ENCODE data around the gene RBFOX1. TPM values are rescaled to one million over a fixed set of nuclear protein-coding genes. Genes with fewer than 3 reads are reported as not detected.

The RBFOX1 gene
- total RNA-seq, 1 donor from 2014 or later, result 0.84 TPM

DNA sequence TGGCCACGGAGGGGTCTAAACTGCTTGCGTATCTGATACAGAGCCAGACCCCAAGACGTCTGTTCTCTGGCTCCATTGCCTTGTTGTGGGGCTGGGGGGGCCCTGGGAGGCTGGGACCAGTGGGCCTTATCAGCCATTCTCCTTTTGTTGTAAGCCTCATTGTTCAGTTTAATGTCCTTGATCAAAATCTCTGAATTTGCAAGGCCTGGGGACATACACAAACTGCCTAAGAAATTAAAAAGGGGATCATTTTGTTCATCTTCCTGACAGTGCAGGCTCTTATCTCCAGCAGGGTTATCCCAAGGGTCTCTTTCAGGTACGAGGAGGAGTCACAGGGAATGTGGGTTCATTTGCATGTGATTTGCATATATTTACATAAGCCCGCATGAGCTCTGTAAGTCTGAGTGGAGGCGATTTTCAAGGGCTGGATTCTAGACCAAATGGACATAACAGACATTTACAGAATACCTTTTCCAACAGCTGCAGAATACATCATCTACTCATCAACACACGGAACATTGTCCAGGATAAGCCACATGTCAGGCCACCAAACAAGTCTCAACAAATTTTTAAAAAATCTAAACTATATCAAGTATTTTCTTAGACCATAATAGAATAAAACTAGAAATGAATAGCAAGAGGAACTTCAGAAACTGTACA, 269.8 kb downstream of the RBFOX1 start:
- no peak for FAIRE-seq
- no peak overlapping the region for H2AFZ ChIP-seq (ENCODE audit: low read depth, low read length)
- Mint-ChIP-seq H3K9me3 (ENCODE audit: unreplicated experiment) (no peaks in the 10 kb centered on the region), H3K36me3 (ENCODE audit: low read depth, unreplicated experiment) (no peaks in the 10 kb centered on the region), H3K27ac (ENCODE audit: unreplicated experiment) (no peak overlapping the region), H3K4me3 (ENCODE audit: unreplicated experiment) (no peak overlapping the region), H3K27me3 (ENCODE audit: low read depth, unreplicated experiment) (no peaks in the 10 kb centered on the region), H3K4me1 (ENCODE audit: low read depth, unreplicated experiment) (peaks cover 25% of the 10 kb centered on the region)
- H3K79me2 ChIP-seq (ENCODE audit: insufficient read depth, low read length), result no peaks in the 10 kb centered on the region
- no peak overlapping the region for H3K4me2 ChIP-seq (ENCODE audit: low read length)
- H3K36me3 ChIP-seq (ENCODE audit: insufficient read depth, low read length), result no peaks in the 10 kb centered on the region
- no peak overlapping the region for H3K9ac ChIP-seq (ENCODE audit: low read length)
- no peaks in the 10 kb centered on the region for H3K27me3 ChIP-seq (ENCODE audit: insufficient read depth, low read length)
- H3K9me3 ChIP-seq (ENCODE audit: insufficient read depth, low read depth, low read length), result peaks cover 5% of the 10 kb centered on the region
- no peaks in the 10 kb centered on the region for H4K20me1 ChIP-seq (ENCODE audit: insufficient read depth, low read length)
- TF ChIP-seq EZH2 (IDR thresholded peaks at IDR 0.05; ENCODE audit: insufficient read depth, low read length), result no peak
- TF ChIP-seq, protein P1, sequence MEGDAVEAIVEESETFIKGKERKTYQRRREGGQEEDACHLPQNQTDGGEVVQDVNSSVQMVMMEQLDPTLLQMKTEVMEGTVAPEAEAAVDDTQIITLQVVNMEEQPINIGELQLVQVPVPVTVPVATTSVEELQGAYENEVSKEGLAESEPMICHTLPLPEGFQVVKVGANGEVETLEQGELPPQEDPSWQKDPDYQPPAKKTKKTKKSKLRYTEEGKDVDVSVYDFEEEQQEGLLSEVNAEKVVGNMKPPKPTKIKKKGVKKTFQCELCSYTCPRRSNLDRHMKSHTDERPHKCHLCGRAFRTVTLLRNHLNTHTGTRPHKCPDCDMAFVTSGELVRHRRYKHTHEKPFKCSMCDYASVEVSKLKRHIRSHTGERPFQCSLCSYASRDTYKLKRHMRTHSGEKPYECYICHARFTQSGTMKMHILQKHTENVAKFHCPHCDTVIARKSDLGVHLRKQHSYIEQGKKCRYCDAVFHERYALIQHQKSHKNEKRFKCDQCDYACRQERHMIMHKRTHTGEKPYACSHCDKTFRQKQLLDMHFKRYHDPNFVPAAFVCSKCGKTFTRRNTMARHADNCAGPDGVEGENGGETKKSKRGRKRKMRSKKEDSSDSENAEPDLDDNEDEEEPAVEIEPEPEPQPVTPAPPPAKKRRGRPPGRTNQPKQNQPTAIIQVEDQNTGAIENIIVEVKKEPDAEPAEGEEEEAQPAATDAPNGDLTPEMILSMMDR (IDR thresholded peaks at IDR 0.05; ENCODE audit: insufficient read depth, low read depth, low read length), result no peak
- no peak overlapping the region for H3K4me3 ChIP-seq (ENCODE audit: insufficient read depth, low read depth, low read length)
- H3K27ac ChIP-seq (ENCODE audit: low read depth, low read length), result no peak overlapping the region
- H3K4me1 ChIP-seq (ENCODE audit: insufficient read depth, low read length), result peaks cover 1% of the 10 kb centered on the region
- no peak for DNase-seq (ENCODE audit: low read depth)

DNA sequence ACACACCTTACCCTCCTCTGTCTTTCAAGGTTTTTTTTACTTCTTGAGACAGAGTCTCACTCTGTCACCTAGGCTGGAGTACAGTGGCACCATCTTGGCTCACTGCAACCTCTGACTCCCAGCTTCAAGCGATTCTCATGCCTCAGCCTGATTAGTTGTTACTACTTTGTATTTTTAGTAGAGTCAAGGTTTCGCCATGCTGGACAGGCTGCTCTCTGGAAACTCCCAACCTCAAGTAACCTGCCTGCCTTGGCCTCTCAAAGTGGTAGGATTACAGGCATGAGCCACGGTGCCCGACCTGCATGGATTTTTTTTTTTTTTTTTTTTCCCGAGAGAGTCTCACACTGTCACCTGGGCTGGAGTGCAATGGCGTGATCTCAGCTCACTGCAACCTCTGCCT, 273.2 kb downstream of the RBFOX1 start:
- Histone ChIP-seq H3K4me1 (ENCODE audit: insufficient read depth, low read length) (no peaks in the 10 kb centered on the region), H3K4me3 (ENCODE audit: insufficient read depth, low read depth, low read length) (no peak overlapping the region), H3K79me2 (ENCODE audit: insufficient read depth, low read length) (no peaks in the 10 kb centered on the region), H3K27me3 (ENCODE audit: insufficient read depth, low read length) (no peaks in the 10 kb centered on the region), H3K36me3 (ENCODE audit: insufficient read depth, low read length) (no peaks in the 10 kb centered on the region), H3K9ac (ENCODE audit: low read length) (no peak overlapping the region), H3K27ac (ENCODE audit: low read depth, low read length) (no peak overlapping the region), H2AFZ (ENCODE audit: low read depth, low read length) (no peak overlapping the region), H3K9me3 (ENCODE audit: insufficient read depth, low read depth, low read length) (peaks cover 4% of the 10 kb centered on the region), H4K20me1 (ENCODE audit: insufficient read depth, low read length) (no peaks in the 10 kb centered on the region), H3K4me2 (ENCODE audit: low read length) (no peak overlapping the region)
- H3K27me3 Mint-ChIP-seq (ENCODE audit: low read depth, unreplicated experiment), result peaks cover 2% of the 10 kb centered on the region
- H3K9me3 Mint-ChIP-seq (ENCODE audit: unreplicated experiment), result no peaks in the 10 kb centered on the region
- FAIRE-seq (no peak), DNase-seq (ENCODE audit: low read depth) (no peak)
- H3K27ac Mint-ChIP-seq (ENCODE audit: unreplicated experiment), result no peak overlapping the region
- no peak overlapping the region for H3K4me3 Mint-ChIP-seq (ENCODE audit: unreplicated experiment)
- H3K36me3 Mint-ChIP-seq (ENCODE audit: low read depth, unreplicated experiment), result no peaks in the 10 kb centered on the region
- TF ChIP-seq EZH2 (IDR thresholded peaks at IDR 0.05; ENCODE audit: insufficient read depth, low read length), result no peak
- TF ChIP-seq, protein P1 (IDR thresholded peaks at IDR 0.05; ENCODE audit: insufficient read depth, low read depth, low read length), result no peak
- peaks cover 10% of the 10 kb centered on the region for H3K4me1 Mint-ChIP-seq (ENCODE audit: low read depth, unreplicated experiment)

DNA sequence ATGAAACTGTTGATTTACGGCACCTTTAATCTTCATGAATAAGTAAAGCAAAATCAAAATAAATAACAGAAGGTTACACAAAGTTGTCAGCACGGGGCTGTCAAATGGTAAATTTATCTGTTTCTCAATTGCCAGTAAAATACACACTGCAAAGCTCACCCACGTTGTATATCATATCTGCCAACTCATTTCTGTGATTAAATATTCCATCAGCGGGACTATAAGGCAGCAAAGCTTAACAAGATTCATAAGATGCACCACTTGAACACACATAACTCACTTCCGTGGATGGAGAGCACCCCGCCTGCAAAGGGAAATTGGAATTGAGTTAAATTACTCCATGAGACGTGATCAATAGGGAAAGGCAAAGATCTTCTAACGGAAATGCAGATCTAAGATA, 280.0 kb downstream of the RBFOX1 start:
- no peaks in the 10 kb centered on the region for H3K36me3 Mint-ChIP-seq (ENCODE audit: low read depth, unreplicated experiment)
- Histone ChIP-seq H3K79me2 (ENCODE audit: insufficient read depth, low read length) (no peaks in the 10 kb centered on the region), H3K4me2 (ENCODE audit: low read length) (no peak overlapping the region), H3K27ac (ENCODE audit: low read depth, low read length) (no peak overlapping the region), H3K4me1 (ENCODE audit: insufficient read depth, low read length) (no peaks in the 10 kb centered on the region), H3K9me3 (ENCODE audit: insufficient read depth, low read depth, low read length) (no peaks in the 10 kb centered on the region), H3K36me3 (ENCODE audit: insufficient read depth, low read length) (no peaks in the 10 kb centered on the region), H2AFZ (ENCODE audit: low read depth, low read length) (no peak overlapping the region), H3K4me3 (ENCODE audit: insufficient read depth, low read depth, low read length) (no peak overlapping the region), H3K9ac (ENCODE audit: low read length) (no peak overlapping the region), H3K27me3 (ENCODE audit: insufficient read depth, low read length) (no peaks in the 10 kb centered on the region), H4K20me1 (ENCODE audit: insufficient read depth, low read length) (no peaks in the 10 kb centered on the region)
- peaks cover 19% of the 10 kb centered on the region for H3K4me1 Mint-ChIP-seq (ENCODE audit: low read depth, unreplicated experiment)
- no peak for FAIRE-seq
- TF ChIP-seq, protein P1 (IDR thresholded peaks at IDR 0.05; ENCODE audit: insufficient read depth, low read depth, low read length), result no peak
- no peak for TF ChIP-seq EZH2 (IDR thresholded peaks at IDR 0.05; ENCODE audit: insufficient read depth, low read length)
- peaks cover 2% of the 10 kb centered on the region for H3K27me3 Mint-ChIP-seq (ENCODE audit: low read depth, unreplicated experiment)
- H3K4me3 Mint-ChIP-seq (ENCODE audit: unreplicated experiment), result no peak overlapping the region
- no peak overlapping the region for H3K27ac Mint-ChIP-seq (ENCODE audit: unreplicated experiment)
- DNase-seq (ENCODE audit: low read depth), result no peak
- no peaks in the 10 kb centered on the region for H3K9me3 Mint-ChIP-seq (ENCODE audit: unreplicated experiment)
